Body of pancreas (tissue), 4 donors: ENCODE results near the gene FBXO46. TPM values are rescaled to one million over a fixed set of nuclear protein-coding genes. Genes with fewer than 3 reads are reported as not detected.

Experiments used
- ATAC-seq: fragments of 150-250 bp; one replicate; pipeline ENCODE4 v1.9.1; 2016
- DNase-seq, 4 donors: peaks; one replicate each; pipeline ENCODE4 v3.0.0-alpha.2; 2019
- H3K27ac ChIP-seq, 4 donors: fragments of 200-600 bp; sonication (generic); 1 replicate in 3 of 4; 2 replicates in 1 of 4; pipeline versions ENCODE4 v1.5.1 to v1.6.1; 2016 to 2019; ENCODE audit warnings: mild to moderate bottlenecking in 1 of 4, mixed read lengths in 1 of 4, moderate library complexity in 1 of 4
- H3K27me3 ChIP-seq, 2 donors: fragments of 200-600 bp; sonication (generic); one replicate each; pipeline ENCODE4 v1.6.0; 2016; ENCODE audit warnings: mild to moderate bottlenecking in 1 of 2
- H3K36me3 ChIP-seq, 2 donors: fragments of 200-600 bp; sonication (generic); replicated peaks in 1 of 2; 2 replicates each; pipeline ENCODE4 v1.5.1; 2016; ENCODE audit warnings: low read depth in 2 of 2; ENCODE audit not compliant: insufficient read depth in 1 of 2
- H3K4me1 ChIP-seq: fragments of 200-600 bp; sonication (generic); one replicate; pipeline ENCODE4 v1.6.0; 2016
- H3K4me3 ChIP-seq, 2 donors: fragments of 200-600 bp; sonication (generic); 1 replicate in 1 of 2; 2 replicates in 1 of 2; pipeline ENCODE4 v1.5.1; 2016 to 2019
- H3K9me3 ChIP-seq, 3 donors: fragments of 200-600 bp; sonication (generic); 1 replicate in 2 of 3; 2 replicates in 1 of 3; pipeline ENCODE4 v1.5.1; 2016
- POLR2A ChIP-seq, 3 donors: fragments of 450-650 bp; IDR thresholded peaks; one replicate each; pipeline ENCODE4 v1.6.1; 2016; ENCODE audit warnings: antibody characterized with exemption in 3 of 3, mild to moderate bottlenecking in 2 of 3
- WGBS, 2 donors: methylation state at CpG; one replicate each; pipeline ENCODE4 v1.1.5; 2017; 5-methylcytosine and 5-hydroxymethylcytosine counted together
- intact Hi-C: fragments of 100-400 bp; cut with DNase I; formaldehyde crosslinking; loops from one replicate; pipeline ENCODE4 v1.15.1; 2023
- total RNA-seq, 2 donors: library from RNA; depleted of rRNA; stranded (reverse); fragments of >200 nt; gene quantifications; one replicate each; pipeline ENCODE4 v1.1.0, GENCODE V29; 2016
- TF ChIP-seq, protein P1 (sequence below), 7 experiments: fragments of 450-650 bp in 4 of 7; fragments of 200-600 bp in 3 of 7; sonication (generic) in 3 of 7; IDR thresholded peaks; one replicate each; pipeline ENCODE4 v1.5.1; 2016 to 2019; ENCODE audit warnings: antibody characterized with exemption in 7 of 7

FBXO46 gene
- total RNA-seq, 2 donors from 2014 or later, result 7.8 to 11.9 TPM

DNA sequence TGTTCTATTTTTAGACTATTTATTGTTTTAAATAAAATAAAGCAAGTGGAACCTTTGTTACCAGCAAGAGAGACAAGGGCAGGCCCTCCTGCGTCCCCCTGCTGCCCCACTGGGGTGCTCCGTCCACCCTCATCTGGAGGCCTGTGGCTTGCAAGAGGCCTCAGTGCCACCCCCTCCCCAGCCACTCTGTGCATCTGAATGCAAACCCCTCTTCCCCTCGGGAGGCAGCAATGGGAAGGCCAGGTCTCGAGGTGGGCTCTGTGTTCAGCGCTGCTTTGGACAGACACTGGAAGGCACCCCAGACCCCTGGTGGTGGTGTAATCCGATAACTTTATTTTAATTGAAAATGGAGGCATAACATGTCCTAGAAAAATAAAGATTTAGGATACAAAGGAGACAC lies 33.8 kb upstream of the FBXO46 start:
- Histone ChIP-seq H3K27ac (no peak overlapping the region), H3K27me3 (no peaks in the 10 kb centered on the region), H3K4me3 (no peak overlapping the region), H3K36me3 (no peaks in the 10 kb centered on the region), H3K4me1 (peaks cover 33% of the 10 kb centered on the region), H3K9me3 (no peaks in the 10 kb centered on the region)
- WGBS, 2 donors, result 61 to 68% methylated on average over 6 of the region's 6 CpGs
- DNase-seq, result no peak
- no peak for TF ChIP-seq POLR2A (IDR thresholded peaks at IDR 0.05)
- TF ChIP-seq, protein P1, sequence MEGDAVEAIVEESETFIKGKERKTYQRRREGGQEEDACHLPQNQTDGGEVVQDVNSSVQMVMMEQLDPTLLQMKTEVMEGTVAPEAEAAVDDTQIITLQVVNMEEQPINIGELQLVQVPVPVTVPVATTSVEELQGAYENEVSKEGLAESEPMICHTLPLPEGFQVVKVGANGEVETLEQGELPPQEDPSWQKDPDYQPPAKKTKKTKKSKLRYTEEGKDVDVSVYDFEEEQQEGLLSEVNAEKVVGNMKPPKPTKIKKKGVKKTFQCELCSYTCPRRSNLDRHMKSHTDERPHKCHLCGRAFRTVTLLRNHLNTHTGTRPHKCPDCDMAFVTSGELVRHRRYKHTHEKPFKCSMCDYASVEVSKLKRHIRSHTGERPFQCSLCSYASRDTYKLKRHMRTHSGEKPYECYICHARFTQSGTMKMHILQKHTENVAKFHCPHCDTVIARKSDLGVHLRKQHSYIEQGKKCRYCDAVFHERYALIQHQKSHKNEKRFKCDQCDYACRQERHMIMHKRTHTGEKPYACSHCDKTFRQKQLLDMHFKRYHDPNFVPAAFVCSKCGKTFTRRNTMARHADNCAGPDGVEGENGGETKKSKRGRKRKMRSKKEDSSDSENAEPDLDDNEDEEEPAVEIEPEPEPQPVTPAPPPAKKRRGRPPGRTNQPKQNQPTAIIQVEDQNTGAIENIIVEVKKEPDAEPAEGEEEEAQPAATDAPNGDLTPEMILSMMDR (IDR thresholded peaks at IDR 0.05), result no peak
- no peak for ATAC-seq
- intact Hi-C loops, result no loop called here

GRCh38 chr19:45763691-45764294 lies 33.1 kb upstream of the FBXO46 start:
- Histone ChIP-seq H3K4me1 (peaks cover 32% of the 10 kb centered on the region), H3K36me3 (no peaks in the 10 kb centered on the region), H3K27ac (no peak overlapping the region), H3K4me3 (no peak overlapping the region), H3K27me3 (no peaks in the 10 kb centered on the region), H3K9me3 (no peaks in the 10 kb centered on the region)
- intact Hi-C loops, result no loop called here
- WGBS, 2 donors, result 59 to 75% methylated on average over 20 of the region's 27 CpGs
- ATAC-seq, result no peak
- no peak for TF ChIP-seq POLR2A (IDR thresholded peaks at IDR 0.05)
- TF ChIP-seq, protein P1 (IDR thresholded peaks at IDR 0.05), result no peak
- no peak for DNase-seq

DNA sequence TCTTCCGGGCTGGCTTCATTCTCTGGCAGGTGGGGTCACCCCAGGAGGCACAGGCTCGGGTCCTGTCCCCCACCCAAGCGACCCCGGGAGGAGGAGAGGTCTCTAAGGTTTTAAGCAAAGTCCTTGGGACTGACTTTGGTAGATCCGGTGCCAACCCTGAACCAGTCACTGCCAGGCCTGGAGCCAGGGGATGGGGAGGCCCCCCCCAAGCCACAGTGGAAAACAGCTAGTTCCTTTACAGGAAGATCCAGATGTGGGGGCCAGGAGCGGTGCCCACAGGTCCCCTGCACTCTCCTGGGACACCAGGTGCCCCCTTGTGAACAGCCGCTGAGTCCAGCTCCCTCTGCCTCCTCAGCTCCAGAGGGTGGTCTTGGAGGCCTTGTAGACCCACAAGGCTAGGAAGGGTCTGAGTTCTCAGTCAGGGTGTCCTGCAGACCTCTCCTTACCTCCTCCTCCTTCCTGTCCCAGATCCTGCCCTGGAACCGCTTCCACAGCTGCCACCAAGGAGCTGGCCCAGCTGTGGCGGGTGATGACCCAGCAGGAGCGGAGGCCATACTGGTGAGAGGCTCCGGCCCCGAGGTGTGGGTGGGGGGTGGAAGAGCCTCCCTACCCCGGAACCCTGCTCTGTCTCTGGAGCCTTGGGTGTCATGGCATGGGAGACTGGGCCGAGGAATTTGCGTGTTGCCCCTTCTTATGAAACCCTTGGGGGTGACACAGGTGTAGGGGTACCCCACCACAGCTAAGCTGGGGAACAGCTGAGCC lies 32.4 kb upstream of the FBXO46 start:
- DNase-seq, result no peak
- TF ChIP-seq POLR2A (IDR thresholded peaks at IDR 0.05), result no peak
- TF ChIP-seq, protein P1 (IDR thresholded peaks at IDR 0.05), result no peak
- 68 to 83% methylated on average over 7 to 15 of the region's 15 CpGs for WGBS, 2 donors
- Histone ChIP-seq H3K4me1 (peaks cover 32% of the 10 kb centered on the region), H3K27ac (no peak overlapping the region), H3K9me3 (no peaks in the 10 kb centered on the region), H3K27me3 (no peaks in the 10 kb centered on the region), H3K4me3 (no peak overlapping the region), H3K36me3 (no peaks in the 10 kb centered on the region)
- ATAC-seq, result no peak
- intact Hi-C loops, result no loop called here

DNA sequence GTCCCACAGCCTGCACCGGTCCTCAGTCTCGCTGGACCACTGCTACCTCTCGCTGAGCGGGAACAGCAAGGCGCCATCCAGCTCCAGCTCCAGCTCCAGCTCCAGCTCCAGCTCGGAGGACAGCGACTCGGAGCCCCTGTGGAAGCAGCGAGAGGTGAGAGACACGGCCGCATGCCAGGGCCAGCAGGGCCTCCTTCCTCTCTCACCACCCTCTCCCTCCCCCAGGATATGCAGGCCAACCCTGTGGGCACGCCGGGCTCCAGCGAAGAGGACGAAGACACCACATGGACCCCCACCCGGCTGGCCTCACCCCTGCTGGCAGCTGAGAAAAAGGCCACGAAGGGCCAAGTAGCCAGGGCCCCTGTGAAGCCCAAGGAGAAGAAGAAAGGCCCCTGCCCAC lies 31.0 kb upstream of the FBXO46 start:
- intact Hi-C loops, result no loop called here
- no peaks in the 10 kb centered on the region for H3K9me3 ChIP-seq

More for the DNA sequence above, 31.0 kb upstream of the FBXO46 start:
- Histone ChIP-seq H3K27ac (no peak overlapping the region), H3K4me1 (peaks cover 28% of the 10 kb centered on the region), H3K27me3 (no peaks in the 10 kb centered on the region), H3K36me3 (no peaks in the 10 kb centered on the region), H3K4me3 (no peak overlapping the region)
- ATAC-seq (no peak), DNase-seq (no peak)
- 82 to 85% methylated on average over 11 to 17 of the region's 17 CpGs for WGBS, 2 donors
- TF ChIP-seq, protein P1 (IDR thresholded peaks at IDR 0.05), result no peak
- no peak for TF ChIP-seq POLR2A (IDR thresholded peaks at IDR 0.05)
